Stimulated activated naive CD8-positive, alpha-beta T cell treated with anti-CD3 and anti-CD28 coated beads, Interleukin-15, Interleukin-2, amounts not matched to agents 100 U/mL and 50 U/mL, for 24 hours (primary cell): ENCODE data around the gene QSOX2.

ENCODE experiments used
- ATAC-seq: fragments of 150-1000 bp; cut with Tn5 transposase; one replicate; pipeline ENCODE4 v1.10.0; 2021
- DNase-seq: peaks from one replicate; pipeline ENCODE4 v3.0.0; 2021

The QSOX2 gene

GRCh38 chr9:136190237-136190601 is 55.4 kb downstream of the QSOX2 start:
- no peak for ATAC-seq
- no peak for DNase-seq

GRCh38 chr9:136189394-136190236 is 56.0 kb downstream of the QSOX2 start:
- ATAC-seq (no peak), DNase-seq (no peak)

GRCh38 chr9:136187683-136188586 is 57.7 kb downstream of the QSOX2 start:
- ATAC-seq (no peak), DNase-seq (no peak)

- DNase-seq (no peak), ATAC-seq (no peak)
Measured at GRCh38 chr9:136187197-136187596, 58.4 kb downstream of the QSOX2 start.

DNA sequence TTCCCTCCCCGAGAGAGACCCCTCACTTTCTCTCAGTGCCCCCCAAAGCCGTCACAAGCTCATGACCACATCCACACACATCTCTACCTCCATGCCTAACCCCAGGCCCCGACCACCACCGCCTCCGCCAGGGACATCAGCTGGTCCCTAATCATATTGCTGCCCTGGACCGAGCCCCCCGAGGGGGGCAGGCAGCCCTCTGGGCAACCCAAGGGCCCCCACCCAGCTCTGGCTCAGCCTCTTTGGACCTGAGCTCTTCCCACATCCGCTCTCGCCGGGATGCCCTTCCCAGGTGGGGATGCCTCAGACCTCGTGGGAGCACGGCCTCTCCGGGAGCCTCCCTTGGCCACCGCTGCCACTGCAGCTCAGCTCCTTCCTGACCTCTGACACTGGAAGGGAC is 59.2 kb downstream of the QSOX2 start:
- DNase-seq (no peak), ATAC-seq (no peak)

DNA sequence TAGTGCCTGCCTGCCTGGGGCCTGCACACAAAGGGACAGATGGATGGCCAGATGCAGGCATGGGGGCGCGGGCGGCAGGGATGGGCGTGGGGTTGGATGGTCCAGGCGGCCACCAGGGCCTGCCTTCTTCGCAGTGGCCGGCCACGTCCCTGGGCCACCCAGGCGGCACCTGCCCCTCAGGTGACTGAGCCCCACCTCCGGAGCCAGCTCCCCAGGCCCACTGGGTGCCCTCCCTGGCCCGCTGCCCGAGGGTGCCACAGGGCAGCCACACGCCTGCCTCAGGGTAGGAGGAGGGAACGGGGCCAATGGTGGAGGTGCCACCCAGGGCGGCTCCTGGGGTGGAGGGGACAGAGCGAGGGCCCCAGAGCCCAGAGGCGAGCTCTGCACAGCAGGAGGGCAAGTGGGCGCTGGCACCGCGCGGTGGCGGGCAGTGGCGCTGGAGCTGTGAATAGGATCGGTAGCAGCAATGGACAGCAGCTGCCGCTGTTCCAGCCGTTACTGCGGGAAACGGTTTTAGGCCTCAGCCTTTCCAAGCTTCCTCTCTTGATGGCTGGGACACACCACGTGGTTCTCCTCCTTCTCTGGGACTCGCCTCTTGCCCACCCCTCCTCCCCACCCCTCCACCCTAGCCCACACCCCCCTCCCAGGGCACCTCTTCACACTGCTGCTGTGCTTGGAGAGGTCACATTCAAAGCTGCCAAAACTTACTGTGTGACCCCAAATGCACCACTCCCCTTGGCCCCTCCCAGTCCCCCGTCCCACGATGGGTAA is 59.8 kb downstream of the QSOX2 start:
- no peak for DNase-seq
- no peak for ATAC-seq

- ATAC-seq (no peak), DNase-seq (no peak)
Measured at GRCh38 chr9:136185066-136185465, 60.5 kb downstream of the QSOX2 start.

DNA sequence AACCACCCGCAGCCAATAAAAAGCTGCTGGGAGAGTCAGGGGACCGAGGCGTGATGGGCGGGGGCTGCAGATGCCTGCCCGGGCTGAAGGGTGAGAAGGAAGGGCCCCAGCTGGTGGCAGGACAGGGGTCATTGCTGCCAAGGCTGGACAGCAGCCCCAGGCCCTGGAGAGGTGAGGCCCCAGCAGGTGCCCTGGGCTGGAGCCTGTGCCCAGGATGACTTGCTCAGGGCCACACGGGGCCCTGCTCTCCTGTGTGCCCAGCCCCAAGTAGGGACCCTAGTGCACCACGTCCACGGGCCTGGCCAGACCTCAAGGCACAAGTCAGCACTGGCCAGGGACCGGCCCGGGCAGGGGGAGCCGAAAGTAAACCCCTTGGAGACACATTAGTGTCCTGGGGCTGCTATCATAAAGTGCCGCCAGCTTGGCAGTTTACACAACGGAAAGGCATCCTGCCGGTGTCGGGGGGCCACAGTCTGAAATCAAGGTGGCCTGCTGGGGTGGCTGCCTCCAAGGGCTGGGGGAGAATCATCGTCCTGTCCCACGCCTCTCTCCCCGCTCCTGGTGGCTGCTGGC is 62.7 kb downstream of the QSOX2 start:
- DNase-seq (no peak), ATAC-seq (no peak)

- DNase-seq: no peak
- no peak for ATAC-seq
Measured at GRCh38 chr9:136182420-136182787, 63.2 kb downstream of the QSOX2 start.

- DNase-seq: no peak
- ATAC-seq: no peak
Measured at GRCh38 chr9:136181784-136182419, 63.7 kb downstream of the QSOX2 start.

DNA sequence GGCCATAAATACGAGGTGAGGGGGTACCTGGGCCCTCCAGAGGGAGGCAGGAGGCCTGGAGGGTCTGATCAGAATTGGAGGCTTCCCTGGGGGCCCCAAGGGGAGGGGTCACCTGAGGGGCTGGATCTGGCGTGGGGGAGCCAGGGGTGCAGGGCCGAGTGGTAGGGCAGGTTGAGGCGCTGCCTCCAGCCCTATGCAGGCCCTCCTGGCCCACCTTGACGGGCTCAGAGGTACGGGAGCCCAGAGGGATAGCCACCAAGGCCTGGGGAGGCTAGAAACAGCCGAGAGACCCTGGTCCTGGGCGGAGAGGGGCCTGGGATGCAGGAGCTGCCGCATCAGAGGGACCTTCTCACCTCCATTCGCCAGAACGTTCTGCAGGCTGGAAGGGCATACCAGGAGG is 65.0 kb downstream of the QSOX2 start:
- no peak for DNase-seq

GRCh38 chr9:136179761-136180160 is 65.9 kb downstream of the QSOX2 start:
- ATAC-seq (no peak), DNase-seq (no peak)

More for the DNA sequence above, 65.0 kb downstream of the QSOX2 start:
- ATAC-seq: no peak

DNA sequence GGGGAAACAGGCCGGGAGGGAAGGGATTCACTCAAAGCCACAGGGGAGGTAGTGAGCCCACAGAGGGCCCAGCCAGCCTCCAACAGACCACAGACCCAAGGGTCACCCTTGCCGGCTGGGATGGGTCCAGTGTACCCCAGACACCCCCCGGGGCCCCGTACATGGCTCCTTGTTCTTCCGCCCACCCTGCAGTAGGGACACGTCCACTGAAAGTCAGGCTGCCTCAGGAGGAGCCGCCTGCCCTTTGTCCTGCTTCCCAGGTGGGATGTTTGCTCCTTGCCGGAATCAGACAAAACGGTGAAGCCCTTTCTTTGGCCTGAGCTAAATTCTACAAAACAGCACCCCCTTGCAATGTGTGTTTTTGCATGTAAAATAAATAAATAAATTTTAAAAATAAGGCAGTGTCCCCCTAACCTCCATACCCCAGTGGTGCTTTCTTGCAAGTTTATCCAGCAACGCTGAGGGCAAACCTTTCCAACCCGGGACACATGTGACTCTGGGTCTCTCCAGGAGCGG is 66.5 kb downstream of the QSOX2 start:
- DNase-seq: no peak
- ATAC-seq: no peak

GRCh38 chr9:136178773-136179075 is 66.9 kb downstream of the QSOX2 start:
- ATAC-seq (no peak), DNase-seq (no peak)

DNA sequence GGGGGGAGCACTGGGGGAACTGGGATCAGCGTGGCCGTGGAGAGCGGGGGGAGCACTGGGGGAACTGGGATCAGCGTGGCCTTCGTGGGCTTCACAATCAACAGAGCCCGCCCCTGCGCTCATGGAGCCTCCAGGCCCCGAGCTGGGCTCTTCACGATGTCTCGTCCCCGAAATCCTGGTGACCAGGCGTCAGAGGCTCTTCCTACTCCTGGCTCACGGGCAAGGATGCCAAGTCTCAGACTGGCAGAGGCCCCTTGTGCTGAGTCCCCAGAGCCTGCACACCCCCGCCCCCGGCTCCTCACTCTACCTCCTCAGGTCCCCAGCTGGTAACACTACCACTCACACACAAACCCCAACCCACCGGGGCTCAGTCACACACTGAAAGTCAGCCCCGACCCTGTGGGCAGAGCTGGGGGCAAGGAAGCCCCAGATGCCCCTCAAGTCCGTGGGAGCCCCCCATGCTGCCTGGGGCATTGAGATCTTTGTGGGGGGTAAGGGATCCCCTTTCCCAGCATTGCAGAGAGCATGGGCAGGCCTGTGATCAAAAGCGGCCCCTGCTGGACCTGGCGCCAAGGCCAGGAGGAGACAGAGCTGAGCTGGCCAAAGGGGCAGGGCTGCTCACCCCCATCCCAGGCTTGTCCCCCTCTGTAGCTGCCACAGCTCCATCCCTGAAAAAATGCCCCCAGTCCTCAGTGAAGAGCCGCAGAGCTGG is 67.4 kb downstream of the QSOX2 start:
- ATAC-seq (no peak), DNase-seq (no peak)

DNA sequence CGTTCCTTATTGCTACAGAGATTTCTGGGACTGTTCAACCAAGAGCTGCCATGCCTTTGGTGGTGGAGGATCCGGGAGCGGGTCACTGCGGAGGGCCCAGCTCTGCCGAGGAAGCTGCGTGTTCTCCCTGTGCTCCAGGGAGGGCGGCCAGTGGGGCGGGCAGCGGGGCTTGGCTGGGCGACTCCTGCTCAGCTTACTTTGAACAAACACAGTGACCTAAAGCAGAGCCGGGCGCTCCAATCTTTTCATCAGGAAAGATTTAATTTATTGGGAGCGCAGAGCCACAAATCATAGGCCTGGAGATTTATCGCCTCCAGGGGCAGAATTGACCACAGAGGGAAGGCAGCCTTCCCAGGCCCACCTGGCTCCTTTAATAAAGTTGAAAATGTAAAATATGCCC is 68.4 kb downstream of the QSOX2 start:
- ATAC-seq (no peak), DNase-seq (no peak)

GRCh38 chr9:136175616-136176197 is 69.9 kb downstream of the QSOX2 start:
- ATAC-seq (no peak), DNase-seq (no peak)

DNA sequence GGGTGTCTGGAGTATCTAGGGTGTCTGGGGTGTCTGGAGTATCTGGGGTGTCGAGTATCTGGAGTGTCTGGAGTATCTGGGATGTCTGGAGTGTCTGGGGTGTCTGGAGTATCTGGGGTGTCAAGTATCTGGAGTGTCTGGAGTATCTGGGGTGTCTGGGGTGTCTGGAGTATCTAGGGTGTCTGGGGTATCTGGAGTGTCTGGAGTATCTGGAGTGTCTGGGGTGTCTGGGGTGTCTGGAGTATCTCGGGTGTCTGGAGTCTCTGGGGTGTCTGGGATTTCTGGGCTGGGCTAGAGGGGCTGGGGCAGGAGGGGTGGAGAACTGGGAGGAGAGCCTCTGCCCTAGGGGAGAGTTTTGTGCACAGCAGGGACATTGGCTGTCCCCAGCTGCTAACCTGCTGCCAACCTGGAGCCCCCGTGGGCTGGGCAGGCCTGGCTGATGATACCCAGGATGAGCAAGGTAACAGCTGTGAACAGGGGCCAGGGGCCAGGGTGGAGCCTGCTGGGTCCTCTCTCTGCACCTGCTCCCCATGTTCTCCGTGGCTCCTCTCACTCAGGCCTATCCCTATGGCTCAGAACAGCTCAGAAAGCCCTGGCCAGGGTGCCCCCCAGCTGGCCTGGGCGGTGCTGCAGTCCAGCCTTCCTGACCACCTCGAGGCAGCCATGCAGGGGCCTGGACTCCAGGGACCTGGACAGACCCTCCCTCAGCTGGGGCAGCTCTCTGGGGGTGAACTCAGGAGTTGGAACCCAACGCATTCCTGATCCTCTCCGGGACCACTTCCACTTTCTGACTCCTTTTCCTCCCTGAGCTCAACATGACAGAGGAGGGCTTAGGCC is 70.6 kb downstream of the QSOX2 start:
- DNase-seq (no peak), ATAC-seq (no peak)

- ATAC-seq (no peak), DNase-seq (no peak)
Measured at GRCh38 chr9:136173648-136174290, 71.8 kb downstream of the QSOX2 start.
